Astrocyte (in vitro differentiated cells and primary cell): ENCODE data around the gene UST. TPM values are rescaled to one million over a fixed set of nuclear protein-coding genes. Genes with fewer than 3 reads are reported as not detected.

Experiments used
- DNase-seq: peaks from one replicate; pipeline ENCODE4 v3.0.0-alpha.2; 2010; ENCODE audit warnings: low read depth
- FAIRE-seq: peaks from 2 replicates; lab custom pipeline; 2011; peaks lifted over from hg19 to GRCh38; lab: Jason Lieb, UNC
- H2AFZ ChIP-seq: 2 replicates; pipeline ENCODE4 v1.6.0; 2012; ENCODE audit warnings: low read depth, low read length, inconsistent platforms
- H3K27ac ChIP-seq: 2 replicates; pipeline ENCODE4 v1.5.1; 2011; ENCODE audit warnings: low read depth, low read length, inconsistent platforms
- H3K27me3 ChIP-seq: 2 replicates; pipeline ENCODE4 v1.6.0; 2011; ENCODE audit warnings: low read length, inconsistent platforms; ENCODE audit not compliant: insufficient read depth
- H3K36me3 ChIP-seq: 2 replicates; pipeline ENCODE4 v1.5.1; 2011; ENCODE audit warnings: low read length, inconsistent platforms; ENCODE audit not compliant: insufficient read depth
- H3K4me1 ChIP-seq: 2 replicates; pipeline ENCODE4 v1.5.1; 2011; ENCODE audit warnings: low read length, inconsistent platforms; ENCODE audit not compliant: insufficient read depth
- H3K4me2 ChIP-seq: 2 replicates; pipeline ENCODE4 v1.6.0; 2012; ENCODE audit warnings: low read length, inconsistent platforms
- H3K4me3 ChIP-seq: 2 replicates; pipeline ENCODE4 v1.5.1; 2011; ENCODE audit warnings: low read depth, mild to moderate bottlenecking, low read length, inconsistent platforms; ENCODE audit not compliant: insufficient read depth
- H3K79me2 ChIP-seq: 2 replicates; pipeline ENCODE4 v1.6.0; 2012; ENCODE audit warnings: mild to moderate bottlenecking, low read length, inconsistent platforms; ENCODE audit not compliant: insufficient read depth
- H3K9ac ChIP-seq: 2 replicates; pipeline ENCODE4 v1.6.0; 2012; ENCODE audit warnings: mild to moderate bottlenecking, low read length, inconsistent platforms
- H3K9me3 ChIP-seq: 2 replicates; pipeline ENCODE4 v1.5.1; 2012; ENCODE audit warnings: low read depth, mild to moderate bottlenecking, low read length, inconsistent platforms; ENCODE audit not compliant: insufficient read depth
- H4K20me1 ChIP-seq: 2 replicates; pipeline ENCODE4 v1.6.0; 2012; ENCODE audit warnings: low read length, inconsistent platforms; ENCODE audit not compliant: insufficient read depth
- H3K27ac Mint-ChIP-seq: one replicate; pipeline ENCODE4 v1.8.0; 2021; ENCODE audit warnings: mild to moderate bottlenecking, mixed read lengths; ENCODE audit not compliant: unreplicated experiment
- H3K27me3 Mint-ChIP-seq: one replicate; pipeline ENCODE4 v1.8.0; 2021; ENCODE audit warnings: low read depth, mixed read lengths; ENCODE audit not compliant: unreplicated experiment
- H3K36me3 Mint-ChIP-seq: one replicate; pipeline ENCODE4 v1.8.0; 2021; ENCODE audit warnings: low read depth, mixed read lengths; ENCODE audit not compliant: unreplicated experiment
- H3K4me1 Mint-ChIP-seq: one replicate; pipeline ENCODE4 v1.8.0; 2021; ENCODE audit warnings: low read depth, mixed read lengths; ENCODE audit not compliant: unreplicated experiment
- H3K4me3 Mint-ChIP-seq: one replicate; pipeline ENCODE4 v1.8.0; 2021; ENCODE audit warnings: mild to moderate bottlenecking, moderate library complexity, mixed read lengths; ENCODE audit not compliant: unreplicated experiment
- H3K9me3 Mint-ChIP-seq: one replicate; pipeline ENCODE4 v1.8.0; 2021; ENCODE audit warnings: mild to moderate bottlenecking, mixed read lengths; ENCODE audit not compliant: unreplicated experiment
- CTCF ChIP-seq: IDR thresholded peaks from 2 replicates; pipeline ENCODE4 v1.5.1; 2011; ENCODE audit warnings: low read depth, mild to moderate bottlenecking, inconsistent platforms, low read length, moderate library complexity; ENCODE audit not compliant: insufficient read depth
- EZH2 ChIP-seq: IDR thresholded peaks from 2 replicates; pipeline ENCODE4 v1.6.1; 2012; ENCODE audit warnings: mild to moderate bottlenecking, low read length, inconsistent platforms; ENCODE audit not compliant: insufficient read depth
- total RNA-seq: library from RNA; stranded (reverse); gene quantifications from 2 replicates; pipeline ENCODE4 v1.2.1, GENCODE V29; 2021

The UST gene
- total RNA-seq, 1 donor from 2014 or later: 15.3 TPM

GRCh38 chr6:148713033-148713738 lies 33.6 kb upstream of the UST start:
- FAIRE-seq (no peak), DNase-seq (no peak)
- H3K27me3 ChIP-seq: no peaks in the 10 kb centered on the region
- no peaks in the 10 kb centered on the region for H3K4me1 ChIP-seq
- Mint-ChIP-seq H3K36me3 (no peaks in the 10 kb centered on the region), H3K4me3 (no peak overlapping the region), H3K27me3 (no peaks in the 10 kb centered on the region), H3K9me3 (no peaks in the 10 kb centered on the region), H3K4me1 (peaks cover 3% of the 10 kb centered on the region), H3K27ac (no peak overlapping the region)
- H3K79me2 ChIP-seq: no peaks in the 10 kb centered on the region
- no peak overlapping the region for H3K4me2 ChIP-seq
- H3K9ac ChIP-seq: no peak overlapping the region
- no peak overlapping the region for H2AFZ ChIP-seq
- no peak overlapping the region for H3K27ac ChIP-seq
- TF ChIP-seq CTCF: no peak
- no peak for TF ChIP-seq EZH2
- no peaks in the 10 kb centered on the region for H4K20me1 ChIP-seq
- no peaks in the 10 kb centered on the region for H3K36me3 ChIP-seq
- H3K9me3 ChIP-seq: no peaks in the 10 kb centered on the region
- H3K4me3 ChIP-seq: no peak overlapping the region

GRCh38 chr6:148713921-148714320 lies 32.9 kb upstream of the UST start:
- H3K27ac ChIP-seq: no peak overlapping the region
- no peaks in the 10 kb centered on the region for H3K79me2 ChIP-seq
- H3K27me3 Mint-ChIP-seq: no peaks in the 10 kb centered on the region
- no peak for DNase-seq
- no peaks in the 10 kb centered on the region for H4K20me1 ChIP-seq
- no peaks in the 10 kb centered on the region for H3K36me3 ChIP-seq
- H3K9ac ChIP-seq: no peak overlapping the region
- H3K4me3 Mint-ChIP-seq: no peak overlapping the region
- H3K9me3 Mint-ChIP-seq: no peaks in the 10 kb centered on the region
- FAIRE-seq: no peak
- no peak overlapping the region for H2AFZ ChIP-seq
- no peak overlapping the region for H3K4me2 ChIP-seq
- H3K27ac Mint-ChIP-seq: no peak overlapping the region
- no peak for TF ChIP-seq EZH2
- TF ChIP-seq CTCF: no peak
- H3K4me1 Mint-ChIP-seq: peaks cover 3% of the 10 kb centered on the region
- no peaks in the 10 kb centered on the region for H3K27me3 ChIP-seq
- H3K4me3 ChIP-seq: no peak overlapping the region
- H3K9me3 ChIP-seq: no peaks in the 10 kb centered on the region
- no peaks in the 10 kb centered on the region for H3K4me1 ChIP-seq
- H3K36me3 Mint-ChIP-seq: no peaks in the 10 kb centered on the region

- no peaks in the 10 kb centered on the region for H3K27me3 ChIP-seq
- no peaks in the 10 kb centered on the region for H3K27me3 Mint-ChIP-seq
- DNase-seq: no peak
- no peak overlapping the region for H3K9ac ChIP-seq
- no peak overlapping the region for H3K27ac ChIP-seq
- no peak for TF ChIP-seq CTCF
- TF ChIP-seq EZH2: no peak
- peaks cover 13% of the 10 kb centered on the region for H3K4me1 ChIP-seq
- no peak for FAIRE-seq
- no peaks in the 10 kb centered on the region for H3K36me3 Mint-ChIP-seq
- peaks cover 11% of the 10 kb centered on the region for H3K4me1 Mint-ChIP-seq
- no peaks in the 10 kb centered on the region for H4K20me1 ChIP-seq
- no peak overlapping the region for H3K27ac Mint-ChIP-seq
- no peaks in the 10 kb centered on the region for H3K79me2 ChIP-seq
- no peaks in the 10 kb centered on the region for H3K9me3 ChIP-seq
- no peak overlapping the region for H3K4me2 ChIP-seq
- no peaks in the 10 kb centered on the region for H3K9me3 Mint-ChIP-seq
- H3K4me3 Mint-ChIP-seq: no peak overlapping the region
- no peak overlapping the region for H2AFZ ChIP-seq
- H3K36me3 ChIP-seq: no peaks in the 10 kb centered on the region
- no peak overlapping the region for H3K4me3 ChIP-seq
Measured at GRCh38 chr6:148716811-148717210, 30.0 kb upstream of the UST start.
